NB4 (cell line): ENCODE data around the gene KRTAP10-9.
"Not testable (repeated sequence)": the region's sequence is repeated elsewhere in the genome, so short reads cannot be mapped to it uniquely, and the experiment has no call there.

ENCODE experiments used
- DNase-seq: peaks from one replicate; pipeline ENCODE4 v3.0.0; 2010; ENCODE audit warnings: low read depth
- H3K4me3 ChIP-seq: one replicate; pipeline ENCODE4 v1.5.1; 2011; ENCODE audit warnings: mild to moderate bottlenecking, low read depth, low read length, moderate library complexity
- CTCF ChIP-seq: IDR thresholded peaks from one replicate; pipeline ENCODE4 v1.5.1; 2012; ENCODE audit warnings: low read depth, low read length
- MAX ChIP-seq: IDR thresholded peaks from 2 replicates; pipeline ENCODE4 v1.6.1; 2011; ENCODE audit warnings: low read depth, low read length
- MYC ChIP-seq: IDR thresholded peaks from 2 replicates; pipeline ENCODE4 v1.6.1; 2011; ENCODE audit warnings: low read depth, low read length
- POLR2A ChIP-seq: IDR thresholded peaks from 2 replicates; pipeline ENCODE4 v1.6.1; 2011; ENCODE audit warnings: mild to moderate bottlenecking; ENCODE audit not compliant: insufficient read length; ENCODE audit errors: extremely low read depth

Gene KRTAP10-9

DNA sequence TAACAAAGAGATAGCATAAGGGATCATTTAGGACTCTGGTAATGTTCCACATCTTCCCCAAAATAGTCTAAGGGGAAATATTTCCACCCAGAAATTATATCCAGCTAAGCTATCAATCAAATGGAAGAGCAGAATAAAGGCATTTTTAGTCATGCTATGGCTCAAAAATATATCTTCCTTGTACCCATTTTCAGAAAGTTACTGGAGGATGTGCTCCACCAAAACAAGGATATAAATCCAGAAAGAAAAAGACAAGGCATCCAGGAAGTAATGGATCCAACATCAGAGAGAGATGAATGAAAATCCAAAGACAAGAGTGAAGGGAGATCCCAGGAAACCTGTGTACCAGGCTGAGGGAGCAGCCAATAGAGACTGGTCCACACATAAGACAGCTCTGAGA lies 17.7 kb upstream of the KRTAP10-9 start:
- DNase-seq = no peak
- TF ChIP-seq CTCF = no peak
- TF ChIP-seq POLR2A = no peak
- TF ChIP-seq MYC = no peak
- no peak for TF ChIP-seq MAX
- no peak overlapping the region for H3K4me3 ChIP-seq

DNA sequence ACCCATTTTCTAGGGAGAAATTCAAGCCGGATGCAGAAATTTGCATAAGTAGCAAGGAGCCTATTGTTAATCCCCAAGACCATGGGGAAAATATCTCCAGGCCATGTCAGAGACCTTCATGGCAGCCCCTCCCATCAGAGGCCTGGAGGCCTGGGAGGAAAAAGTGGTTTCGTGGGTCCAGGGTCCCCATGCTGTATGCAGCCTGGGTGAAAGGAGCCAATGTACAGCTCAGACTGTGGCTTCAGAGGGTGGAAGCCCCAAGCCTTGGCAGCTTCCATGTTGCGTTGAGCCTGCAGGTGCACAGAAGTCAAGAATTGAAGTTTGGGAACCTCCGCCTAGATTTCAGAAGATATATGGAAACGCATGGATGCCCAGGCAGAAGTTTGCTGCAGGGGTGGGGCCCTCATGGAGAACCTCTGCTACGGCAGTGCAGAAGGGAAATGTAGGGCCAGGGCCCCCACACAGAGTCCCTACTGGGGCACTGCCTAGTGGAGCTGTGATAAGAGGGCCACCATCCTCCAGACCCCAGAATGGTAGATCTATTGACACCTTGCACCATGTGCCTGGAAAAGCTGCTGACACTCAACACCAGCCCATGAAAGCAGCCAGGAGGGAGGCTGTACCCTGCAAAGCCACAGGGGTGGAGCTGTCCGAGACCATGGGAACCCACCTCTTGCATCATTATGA lies 16.6 kb upstream of the KRTAP10-9 start:
- not testable (repeated sequence) for DNase-seq

GRCh38 chr21:44611551-44611950 lies 15.3 kb upstream of the KRTAP10-9 start:
- H3K4me3 ChIP-seq = no peak overlapping the region
- DNase-seq = no peak
- TF ChIP-seq CTCF (no peak), POLR2A (no peak), MYC (no peak), MAX (no peak)

More for the DNA sequence above, 16.6 kb upstream of the KRTAP10-9 start:
- H3K4me3 ChIP-seq = not testable (repeated sequence)

DNA sequence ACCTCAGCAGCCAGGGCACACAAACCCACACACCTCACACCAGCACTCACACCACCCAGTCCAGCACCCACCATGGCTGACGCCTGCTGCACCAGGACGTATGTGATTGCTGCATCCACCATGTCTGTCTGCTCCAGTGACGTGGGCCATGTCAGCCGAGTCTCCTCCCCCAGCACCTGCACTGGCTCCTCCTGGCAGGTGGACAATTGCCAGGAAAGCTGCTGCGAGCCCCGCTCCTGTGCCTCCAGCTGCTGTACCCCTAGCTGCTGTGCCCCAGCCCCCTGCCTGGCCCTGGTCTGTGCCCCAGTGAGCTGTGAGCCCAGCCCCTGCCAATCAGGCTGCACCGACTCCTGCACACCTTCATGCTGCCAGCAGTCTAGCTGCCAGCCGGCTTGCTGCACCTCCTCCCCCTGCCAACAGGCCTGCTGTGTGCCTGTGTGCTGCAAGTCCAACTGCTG lies 14.8 kb upstream of the KRTAP10-9 start, which contains the start of gene KRTAP10-8:
Gene KRTAP10-8, plus strand, starts transcription at position 51 of the 458 bp plus-strand sequence. Its CDS starts 22 bp downstream, at position 73.
- H3K4me3 ChIP-seq = no peak within 1 kb of the TSS
- TF ChIP-seq MAX (no peak), CTCF (no peak), POLR2A (no peak), MYC (no peak)
- DNase-seq = no peak

- no peak for DNase-seq
- no peak for TF ChIP-seq POLR2A
- TF ChIP-seq CTCF = no peak
- H3K4me3 ChIP-seq = no peak overlapping the region
Observed at GRCh38 chr21:44612669-44613229, 14.1 kb upstream of the KRTAP10-9 start.

GRCh38 chr21:44613386-44614155 lies 13.3 kb upstream of the KRTAP10-9 start:
- no peak for DNase-seq
- TF ChIP-seq POLR2A (no peak), MAX (no peak), MYC (no peak)

More at GRCh38 chr21:44613386-44614155, 13.3 kb upstream of the KRTAP10-9 start:
- no peak overlapping the region for H3K4me3 ChIP-seq
